Left renal cortex interstitium (tissue), 4 donors: ENCODE data around the gene SLC5A11. TPM values are rescaled to one million over a fixed set of nuclear protein-coding genes. Genes with fewer than 3 reads are reported as not detected.
"Not testable (repeated sequence)": the region's sequence is repeated elsewhere in the genome, so short reads cannot be mapped to it uniquely, and the experiment has no call there.

Experiments
- DNase-seq, 4 donors: peaks; one replicate each; pipeline ENCODE4 v3.0.0-alpha.2; 2013; ENCODE audit warnings: low read depth in 4 of 4, low spot score in 2 of 4, missing footprints in 1 of 4
- polyA plus RNA-seq, 4 donors: library from polyadenylated mRNA; unstranded; fragments of 120-200 nt; gene quantifications; one replicate each; pipeline ENCODE4 v1.2.1, GENCODE V29; 2013; ENCODE audit not compliant: insufficient read length in 4 of 4

Gene SLC5A11
- polyA plus RNA-seq, 4 donors: 2.5 to 6.5 (median 5.7) TPM

DNA sequence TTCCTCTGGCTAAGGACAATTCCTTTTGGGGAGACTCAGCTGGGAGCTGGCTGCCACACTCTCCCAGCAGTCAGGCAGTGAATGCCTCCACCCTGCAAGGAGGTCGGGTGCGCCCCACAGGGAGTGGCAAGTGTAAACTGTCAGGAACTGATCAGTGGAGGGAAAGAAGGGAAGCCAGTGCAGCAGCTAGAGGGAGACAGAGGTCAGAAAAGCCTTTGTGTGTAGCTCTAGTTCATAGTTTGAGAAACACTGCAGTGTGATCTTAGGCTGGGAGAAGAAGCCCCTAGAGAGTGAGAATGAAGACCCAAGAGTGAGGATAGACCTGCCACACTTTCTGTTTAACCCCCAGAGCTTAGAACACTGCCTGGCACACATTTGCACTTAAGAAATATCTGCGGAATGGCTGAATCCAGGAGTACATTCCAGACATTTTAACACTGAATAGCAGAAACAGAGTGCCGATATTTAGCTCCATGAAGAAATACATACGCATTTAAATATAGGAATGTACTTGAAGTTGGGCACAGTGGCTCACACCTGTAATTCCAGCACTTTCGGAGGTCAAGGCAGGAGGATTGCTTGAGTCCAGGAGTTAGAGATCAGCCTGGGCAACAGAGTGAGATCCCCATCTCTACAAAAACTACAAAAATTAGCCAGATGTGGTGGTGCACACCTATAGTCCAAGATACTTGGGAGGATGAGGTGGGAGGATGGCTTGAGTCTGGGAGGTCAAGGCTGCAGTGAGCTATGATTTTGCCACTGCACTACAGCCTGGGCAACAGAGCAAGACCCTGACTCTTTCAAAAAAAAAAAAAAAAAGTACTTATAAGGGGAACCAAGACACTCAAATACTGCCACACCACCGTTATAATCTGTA, 11.1 kb upstream of the SLC5A11 start:
- no peak for DNase-seq

DNA sequence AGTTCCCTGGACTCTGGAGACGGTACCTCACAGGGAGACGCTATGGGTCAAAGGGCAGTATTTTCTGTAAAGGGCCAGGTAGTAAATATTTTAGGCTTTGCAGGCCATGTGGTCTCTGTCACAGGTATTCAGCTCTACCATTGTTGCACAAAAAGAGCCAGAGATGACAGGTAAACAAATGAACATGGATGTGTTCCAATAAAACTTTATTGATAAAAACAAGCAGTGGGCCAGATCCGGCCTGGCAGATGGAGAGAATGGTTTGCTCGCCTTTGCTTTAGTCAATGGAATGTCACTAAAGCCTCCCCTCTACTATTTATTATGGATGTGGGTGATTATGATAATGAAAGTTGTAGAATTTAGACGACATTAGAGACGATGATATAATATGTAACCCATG, 8.9 kb upstream of the SLC5A11 start:
- no peak for DNase-seq

DNA sequence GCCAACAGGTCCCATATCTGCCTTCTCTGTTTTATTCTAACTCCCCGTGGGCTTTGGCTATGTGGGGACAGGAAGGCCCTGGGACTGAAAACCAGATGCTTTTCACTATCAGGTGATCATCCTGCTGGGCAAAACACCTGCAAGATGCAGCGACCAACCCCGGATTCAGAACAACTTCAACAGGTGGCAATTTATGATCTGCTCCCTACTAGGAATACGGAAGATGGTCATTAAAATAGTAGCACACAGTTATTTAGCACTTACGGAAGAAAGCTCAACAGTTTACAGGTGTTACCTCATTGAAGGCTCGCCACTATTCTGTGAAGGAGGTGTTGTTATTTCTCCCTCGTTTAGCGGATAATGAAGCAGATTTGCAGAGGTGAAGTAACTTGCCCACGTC, 7.8 kb upstream of the SLC5A11 start:
- no peak for DNase-seq

DNA sequence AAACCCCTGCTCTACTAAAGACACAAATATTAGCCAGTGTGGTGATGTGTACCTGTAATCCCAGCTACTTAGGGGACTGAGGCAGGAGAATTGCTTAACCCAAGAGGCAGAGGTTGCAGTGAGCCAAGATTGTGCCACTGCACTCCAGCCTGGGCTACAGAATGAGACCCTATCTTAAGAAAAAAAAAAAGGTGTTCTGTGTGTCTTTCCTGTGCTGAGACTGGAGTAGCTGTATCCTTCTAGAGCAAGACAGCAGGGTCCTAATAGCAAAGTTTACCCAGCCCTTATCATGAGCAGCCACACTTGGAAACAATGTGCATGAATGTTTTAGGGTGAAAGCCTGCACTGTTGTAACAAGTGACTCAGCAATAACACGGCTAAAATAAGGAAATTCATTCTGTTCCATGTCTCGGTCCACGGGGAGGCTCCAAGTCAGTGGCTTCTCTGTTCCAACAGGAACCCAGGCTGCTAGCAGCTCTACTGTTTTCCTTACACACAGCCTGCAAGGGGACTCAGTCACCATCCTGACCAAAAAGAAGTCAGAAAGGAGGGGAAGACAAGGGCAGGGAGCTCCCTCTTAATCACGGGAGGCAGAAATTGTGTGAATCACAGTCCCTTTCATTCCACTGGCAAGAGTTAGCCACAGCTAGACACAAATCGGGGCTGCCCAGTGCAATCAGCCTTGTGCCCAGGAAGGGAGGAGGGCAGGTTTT, 7.1 kb upstream of the SLC5A11 start:
- no peak for DNase-seq

DNA sequence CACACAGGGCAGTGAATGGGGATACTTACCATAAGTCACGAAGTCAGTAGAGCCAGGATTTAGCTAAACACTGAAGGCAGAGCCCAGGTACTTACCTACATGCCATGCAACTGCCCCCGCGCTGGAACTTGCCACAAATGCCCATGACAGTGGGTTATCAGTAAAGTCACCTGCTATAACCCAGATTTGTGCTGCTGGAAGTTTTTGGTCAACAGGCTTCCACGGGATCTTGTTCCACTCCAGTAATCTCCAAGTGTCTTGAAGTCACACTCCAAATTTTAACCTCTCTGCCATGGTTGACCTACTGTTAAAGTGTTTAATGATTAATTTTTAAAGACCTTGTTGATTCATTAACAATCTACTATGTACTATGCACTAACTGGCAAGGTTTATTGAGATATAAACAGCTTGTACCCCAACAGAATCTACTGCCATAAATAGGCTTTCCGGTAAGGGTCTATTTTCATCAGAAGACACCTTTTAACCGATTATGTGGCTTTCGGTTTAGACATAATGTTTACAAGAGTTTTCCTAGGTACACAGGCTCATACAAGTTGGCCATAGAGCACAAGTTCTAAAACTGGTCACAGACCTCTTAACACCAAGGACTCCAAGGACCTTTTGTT, 6.3 kb upstream of the SLC5A11 start:
- DNase-seq: no peak

DNA sequence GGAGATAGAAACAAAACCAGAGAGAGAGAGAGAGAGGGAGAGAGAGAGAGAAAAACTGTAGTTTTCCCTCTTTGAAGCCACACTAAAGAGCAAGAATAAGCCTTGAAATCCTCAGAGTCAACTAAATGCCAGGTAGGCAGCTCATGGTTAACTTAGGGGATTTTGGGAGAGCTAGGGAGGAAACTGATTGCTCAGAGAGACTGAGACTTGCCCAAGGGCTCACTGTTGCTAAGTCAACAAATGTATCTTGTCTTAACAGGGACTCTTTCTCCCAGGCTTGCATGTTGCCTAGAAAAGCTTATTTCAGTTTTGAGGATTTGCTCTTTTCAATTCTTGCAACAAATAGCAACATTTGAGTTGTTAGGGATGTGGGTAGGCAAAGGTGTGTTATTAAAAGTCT, 4.5 kb upstream of the SLC5A11 start:
- no peak for DNase-seq

DNA sequence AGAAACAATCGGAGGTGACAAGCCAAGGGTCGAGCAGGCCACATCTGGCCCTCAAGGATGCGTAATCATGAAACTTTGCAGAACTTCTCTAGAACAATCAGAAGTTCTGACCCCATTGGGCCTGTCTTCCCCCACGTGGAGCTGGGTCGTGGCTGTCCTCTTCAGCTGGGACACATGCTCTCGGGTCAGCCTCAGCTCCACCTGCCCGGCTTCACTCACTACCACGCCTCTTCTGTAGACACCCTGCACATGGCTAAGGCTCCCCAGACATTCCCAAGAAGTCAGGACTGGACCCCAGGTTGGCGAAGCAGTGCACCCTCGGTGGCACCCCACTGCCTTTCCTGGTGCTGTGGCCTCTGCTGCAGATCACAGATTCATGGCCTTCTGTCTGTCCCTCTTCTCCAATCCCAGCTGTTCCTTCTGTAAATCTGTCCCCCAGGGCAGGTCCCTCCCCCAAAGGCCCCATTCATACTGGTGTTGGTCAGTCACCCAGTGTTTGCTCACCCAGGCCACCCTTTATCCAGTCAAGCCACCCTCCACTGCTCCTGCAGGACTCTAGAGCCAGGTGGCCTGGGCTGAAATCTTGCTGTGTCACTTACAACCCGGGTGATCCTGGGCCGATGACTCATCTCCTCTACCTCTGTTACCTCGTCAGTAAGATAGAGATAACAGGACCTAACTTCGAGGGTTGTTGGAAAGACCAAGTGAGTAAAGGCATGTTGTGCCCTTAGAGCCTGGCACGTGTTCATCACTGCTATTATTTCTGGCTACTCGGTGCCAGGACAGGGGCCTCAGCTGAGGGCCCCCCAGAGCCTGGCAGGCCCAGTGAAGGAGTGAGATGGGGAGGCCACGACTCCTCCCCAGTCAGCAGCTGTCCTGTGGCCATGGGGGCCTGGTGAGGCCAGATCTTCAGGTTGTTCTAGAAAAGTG, 1.4 kb upstream of the SLC5A11 start:
- no peak for DNase-seq

DNA sequence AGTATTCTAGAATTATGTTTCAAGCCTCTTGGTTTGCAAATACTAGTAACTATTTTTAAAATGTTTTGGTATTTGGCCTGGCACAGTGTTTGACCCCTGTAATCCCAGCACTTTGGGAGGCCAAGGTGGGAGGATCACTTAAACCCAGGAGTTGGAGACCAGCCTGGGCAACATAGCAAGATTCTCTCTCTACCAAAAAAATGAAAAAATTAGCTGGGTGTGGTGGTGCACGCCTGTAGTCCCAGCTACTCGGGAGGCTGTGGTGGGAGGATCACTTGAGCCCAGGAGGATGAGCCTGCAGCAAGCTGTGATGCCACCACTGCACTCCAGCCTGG, 765 bp upstream of the SLC5A11 start:
- DNase-seq: not testable (repeated sequence)

DNA sequence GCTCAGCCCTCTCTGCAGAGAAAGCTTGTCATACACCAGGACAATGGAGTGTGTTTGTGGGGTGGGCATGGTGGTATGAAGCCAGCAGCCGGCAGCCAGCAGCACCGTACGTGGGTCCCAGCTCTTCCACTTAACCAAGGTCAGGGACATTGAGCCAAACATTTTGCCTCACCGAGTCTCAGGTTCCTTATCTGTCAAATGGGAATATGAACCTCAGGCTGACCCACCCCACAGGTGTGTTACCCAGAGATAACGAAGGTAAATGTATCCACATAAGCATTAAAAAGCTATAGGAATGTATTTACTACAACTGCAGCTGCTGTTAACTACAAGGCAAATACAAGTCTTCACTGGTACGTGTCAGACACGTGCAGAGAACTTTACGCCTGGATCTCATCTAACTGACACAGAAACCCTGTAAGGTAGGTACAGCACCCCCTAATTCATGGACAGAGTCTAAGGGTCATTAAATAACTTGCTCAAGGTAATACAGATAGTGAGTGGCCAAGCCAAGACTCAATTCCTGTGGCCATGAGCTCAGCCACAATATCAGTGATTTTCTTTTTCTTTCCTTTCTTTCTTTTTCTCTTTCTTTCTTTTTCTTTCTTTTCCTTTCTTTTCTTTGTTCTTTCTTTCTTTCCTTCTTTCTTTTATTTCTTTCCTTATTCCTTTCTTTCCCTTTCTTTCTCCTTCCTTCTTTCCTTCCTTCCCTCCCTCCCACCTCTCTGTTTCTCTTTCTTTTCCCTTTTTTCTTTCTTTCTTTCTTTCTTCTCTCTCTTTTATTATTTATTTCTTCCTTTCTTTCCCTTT, 990 bp downstream of the SLC5A11 start:
- DNase-seq: no peak

DNA sequence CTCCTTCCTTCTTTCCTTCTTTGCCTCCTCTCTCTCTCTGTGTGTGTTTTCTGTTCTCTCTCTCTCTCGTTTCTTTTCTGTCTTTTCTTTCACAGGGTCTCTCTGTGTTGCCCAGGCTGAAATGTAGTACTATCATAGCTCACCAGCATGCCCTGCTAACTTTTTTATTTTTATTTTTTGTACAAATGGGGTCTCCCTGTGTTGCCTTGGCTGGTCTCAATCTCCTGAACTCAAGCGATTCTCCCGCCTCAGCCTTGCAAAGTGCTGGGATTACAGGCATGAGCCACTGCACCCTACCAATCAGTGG, 1.5 kb downstream of the SLC5A11 start:
- DNase-seq: no peak

DNA sequence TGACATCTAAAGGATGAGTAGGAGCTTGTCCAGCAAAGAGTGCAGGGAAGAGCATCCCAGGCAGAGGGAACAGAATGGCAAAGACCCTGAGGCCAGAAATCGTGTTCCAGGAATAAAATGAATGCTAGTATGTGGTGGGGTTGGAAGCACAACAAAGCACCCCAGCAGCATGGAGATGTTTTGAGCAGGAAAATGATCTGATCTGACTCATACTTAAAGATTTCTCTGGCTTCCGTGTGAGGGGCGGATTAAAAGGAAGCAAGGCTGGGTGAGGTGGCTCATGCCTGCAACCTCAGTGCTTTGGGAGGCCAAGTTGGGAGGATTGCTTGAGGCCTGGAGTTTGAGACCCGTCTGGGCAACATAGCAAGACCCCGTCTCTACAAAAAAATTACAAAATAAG, 2.3 kb downstream of the SLC5A11 start:
- no peak for DNase-seq

DNA sequence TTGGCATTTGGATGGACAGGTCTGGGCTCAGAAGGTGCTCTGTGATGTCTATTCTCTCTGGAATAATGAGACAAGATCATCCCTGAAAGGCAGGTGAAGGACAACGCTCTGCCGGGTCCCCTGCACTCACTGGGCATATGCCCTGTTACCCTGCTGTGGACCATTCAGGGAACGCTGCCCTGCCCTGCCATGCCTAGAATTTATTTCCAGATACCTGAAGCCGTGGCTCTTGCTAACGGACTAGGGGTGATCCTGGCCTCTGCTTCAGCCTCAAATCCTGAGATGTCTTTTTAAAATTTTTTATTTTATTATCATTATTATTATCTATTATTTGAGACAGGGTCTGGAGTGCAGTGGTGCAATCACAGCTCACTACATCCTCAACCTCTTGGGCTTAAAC, 3.9 kb downstream of the SLC5A11 start:
- no peak for DNase-seq

DNA sequence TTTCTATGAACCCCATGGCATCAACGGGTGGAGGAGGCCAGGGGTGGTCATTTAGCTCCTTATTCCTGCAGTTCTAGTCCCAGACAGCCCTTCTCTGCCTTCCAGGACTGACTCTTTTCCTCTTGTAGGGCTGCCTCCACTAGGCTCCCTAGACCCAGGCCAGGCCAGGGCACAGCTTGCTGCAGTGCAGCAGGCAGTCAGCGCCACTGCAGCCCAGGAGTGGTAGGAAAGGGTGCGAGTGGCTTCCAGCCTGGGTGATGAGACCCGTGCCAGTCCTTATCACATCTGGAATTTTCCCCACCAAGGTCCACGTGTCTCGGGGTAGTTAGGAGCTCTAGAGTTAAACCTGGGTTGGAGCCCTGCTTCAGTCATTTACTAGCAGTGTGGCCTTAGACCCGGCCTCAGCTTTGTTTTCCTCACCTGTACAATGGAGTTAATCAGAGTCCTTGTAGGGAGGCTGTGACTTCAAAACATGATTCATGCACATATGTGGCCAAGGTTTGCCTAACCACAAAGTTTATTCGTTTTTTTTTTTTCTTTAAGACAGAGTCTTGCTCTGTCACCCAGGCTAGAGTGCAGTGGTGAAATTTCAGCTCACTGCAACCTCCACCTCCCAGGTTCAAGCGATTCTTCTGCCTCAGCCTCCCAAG, 4.7 kb downstream of the SLC5A11 start:
- no peak for DNase-seq

DNA sequence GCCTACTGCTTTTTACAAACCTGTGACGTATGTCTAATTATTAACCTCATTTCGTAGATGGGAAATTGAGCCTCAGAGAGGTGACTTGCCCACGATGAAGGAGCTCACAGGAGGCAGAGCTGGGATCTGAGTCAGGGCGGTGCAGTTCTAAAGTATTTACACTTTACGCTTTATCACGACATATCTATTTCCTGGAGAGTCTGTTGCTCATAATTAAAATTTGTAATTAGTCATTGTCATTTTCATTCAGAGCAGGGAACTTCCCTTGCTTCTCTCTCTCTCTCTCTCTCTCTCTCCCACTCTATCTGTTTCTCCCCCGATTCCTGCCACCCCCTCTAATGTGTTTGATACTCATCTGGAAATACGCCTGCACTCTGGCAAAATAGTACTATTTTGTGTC, 5.9 kb downstream of the SLC5A11 start:
- no peak for DNase-seq

DNA sequence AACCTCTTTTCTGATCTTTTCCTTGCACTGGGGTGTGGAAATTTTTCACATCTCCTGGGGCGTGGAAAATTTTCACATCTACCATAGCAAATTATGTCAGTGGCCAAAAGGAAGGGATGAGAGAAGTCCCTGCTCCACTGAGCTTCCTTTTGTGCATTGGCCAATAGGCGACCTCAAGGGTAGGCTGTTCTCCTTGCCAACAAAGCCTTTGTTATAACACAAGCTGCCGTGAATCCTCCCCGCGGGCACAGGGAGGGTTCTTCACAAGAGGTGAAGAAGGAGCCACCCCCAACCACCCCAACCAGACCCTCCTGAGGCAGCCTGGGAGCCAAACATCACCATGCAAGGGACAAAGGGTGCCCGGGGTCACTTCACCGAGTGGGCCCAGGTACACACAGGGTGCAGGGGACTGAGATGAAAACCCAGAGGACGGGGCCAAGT, 6.5 kb downstream of the SLC5A11 start:
- DNase-seq: no peak

DNA sequence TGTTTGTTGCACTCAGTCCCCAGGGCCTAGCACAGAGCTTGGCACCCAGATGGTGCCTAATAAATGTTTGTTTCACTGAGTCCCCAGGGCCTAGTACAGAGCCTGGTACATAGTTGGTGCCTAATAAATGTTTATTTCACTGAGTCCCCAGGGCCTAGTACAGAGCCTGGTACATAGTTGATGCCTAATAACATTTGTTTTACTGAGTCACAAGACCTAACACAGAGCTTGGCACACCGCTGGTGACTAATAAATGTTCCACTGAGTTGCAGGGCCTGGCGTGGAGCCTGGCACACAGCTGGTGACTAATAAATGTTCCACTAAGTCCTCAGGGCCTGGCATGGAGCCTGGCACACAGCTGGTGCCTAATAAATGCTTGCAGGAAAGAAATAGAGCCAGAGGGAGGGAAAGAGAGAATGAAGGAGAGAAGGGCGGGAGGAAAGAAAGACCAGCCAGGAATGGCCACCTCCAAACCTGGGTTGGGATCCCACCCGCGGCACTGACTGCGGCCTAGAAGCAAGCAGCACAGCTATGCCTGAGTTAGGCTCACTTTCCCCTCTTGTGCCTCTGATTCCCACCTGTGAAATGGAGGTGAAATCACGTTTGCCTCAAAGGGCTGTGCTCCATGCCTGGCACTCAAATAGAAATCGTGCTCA, 7.5 kb downstream of the SLC5A11 start:
- no peak for DNase-seq

DNA sequence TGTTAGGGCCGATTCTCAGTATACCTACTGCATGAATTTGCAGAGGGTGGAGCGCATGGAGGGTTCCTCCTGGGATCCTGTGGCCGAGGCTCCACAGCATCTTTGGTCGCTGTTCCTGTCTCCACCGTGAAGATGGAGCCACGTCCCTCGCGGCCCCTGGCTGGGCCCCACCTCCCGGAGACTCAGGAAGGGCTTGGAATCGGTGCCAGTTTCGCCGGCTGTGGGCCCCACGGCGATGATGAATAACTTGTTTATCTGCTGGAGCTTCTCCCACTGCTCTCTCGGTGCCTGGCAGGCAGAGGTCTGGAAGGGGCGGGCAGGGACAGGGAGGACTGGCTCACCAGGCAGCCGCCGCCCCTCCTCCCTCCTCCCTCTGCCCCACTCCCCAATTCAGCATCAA, 8.1 kb downstream of the SLC5A11 start:
- DNase-seq: no peak

DNA sequence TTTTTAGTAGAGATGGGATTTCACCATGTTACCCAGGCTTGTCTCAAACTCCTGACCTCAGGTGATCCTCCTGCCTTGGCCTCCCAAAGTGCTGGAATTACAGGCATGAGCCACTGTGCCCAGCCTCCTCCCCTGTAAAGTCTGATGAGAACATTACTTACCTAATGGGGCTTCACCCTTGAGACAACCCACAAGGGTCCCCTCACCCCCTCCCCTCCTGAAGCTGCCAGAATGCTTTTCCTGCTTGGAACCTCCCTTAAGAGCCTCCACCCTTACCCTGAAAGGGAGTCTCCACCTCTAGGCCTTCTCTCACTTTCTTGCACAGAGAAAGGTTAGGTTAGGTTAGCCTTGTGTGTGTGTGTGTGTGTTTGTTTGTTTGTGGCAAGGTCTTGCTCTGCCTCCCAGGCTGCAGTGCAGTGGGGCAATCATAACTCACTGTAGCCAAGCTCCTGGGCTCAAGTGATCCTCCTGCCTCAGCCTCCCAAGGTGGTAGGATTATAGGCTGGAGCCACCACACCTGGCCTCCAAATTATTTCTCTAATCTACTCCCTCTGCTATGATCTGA, 8.9 kb downstream of the SLC5A11 start:
- DNase-seq: no peak

DNA sequence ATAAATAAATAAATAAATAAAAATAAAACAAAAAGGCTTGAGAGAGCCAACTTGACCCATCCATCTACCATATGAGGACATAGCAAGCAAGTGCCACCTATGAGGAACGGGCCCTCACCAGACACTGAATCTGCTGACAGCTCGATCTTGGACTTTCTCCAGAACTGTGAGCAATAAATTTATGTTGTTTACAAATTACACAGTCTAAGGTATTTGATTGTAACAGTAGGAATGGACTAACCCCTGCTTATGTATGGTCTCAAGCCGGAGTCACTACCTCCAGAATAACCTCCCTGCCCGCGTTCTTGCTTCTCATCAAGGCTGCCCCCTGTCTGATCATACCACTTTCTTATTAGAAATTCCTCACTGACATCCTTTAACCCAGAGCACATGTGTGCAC, 9.9 kb downstream of the SLC5A11 start:
- DNase-seq: no peak
